Measurements from ENCODE around the gene KIAA1755. TPM values are rescaled to one million over a fixed set of nuclear protein-coding genes. Genes with fewer than 3 reads are reported as not detected.

The KIAA1755 gene
- total RNA-seq, 2 experiments from 2014 or later, result not detected

Other genes with a start within 250 kb of the KIAA1755 start
- gene TTI1, start 227.3 kb downstream of the KIAA1755 start, total RNA-seq, result 10 to 100 TPM; 21.7 to 23.1 TPM
- gene RPRD1B, start 227.0 kb downstream of the KIAA1755 start, total RNA-seq, result 10 to 100 TPM; 27.6 to 33.2 TPM
- gene TGM2, start 95.5 kb downstream of the KIAA1755 start, total RNA-seq, result under 1 TPM; 0.33 to 0.38 TPM
- not detected for gene BPI, start 43.4 kb upstream of the KIAA1755 start, total RNA-seq
- gene LBP, start 85.7 kb upstream of the KIAA1755 start, total RNA-seq, result not detected
- gene SNHG17, start 174.6 kb upstream of the KIAA1755 start, total RNA-seq, result 10 to 100 TPM; 30.1 to 33.4 TPM
- gene RALGAPB, start 212.1 kb upstream of the KIAA1755 start, total RNA-seq, result 10 to 100 TPM; 30.5 to 31.3 TPM

Data from activated CD4-positive, alpha-beta memory T cell treated with anti-CD3 and anti-CD28 coated beads, Interleukin-2, amount 10 ng/mL, durations not matched to agents 7 days and 5 days (primary cell).